GM12878 (cell line): ENCODE measurements around the gene MYH6. TPM values are rescaled to one million over a fixed set of nuclear protein-coding genes. Genes with fewer than 3 reads are reported as not detected.

Experiments used
- ATAC-seq: fragments of 200-7000 bp; cut with Tn5 transposase; 3 replicates; pipeline ENCODE4 v1.9.1; 2020; ENCODE audit warnings: mild to moderate bottlenecking, moderate library complexity
- BruUV-seq: library from RNA; stranded (reverse); fragments of 400-500 nt; replicated peaks from 2 replicates; lab custom pipeline; 2021; lab: Mats Ljungman, UMichigan
- CTCF ChIA-PET: fragments of 300-600 bp; sonication (Branson Sonifier 250); formaldehyde crosslinking; extraction: SDS; loops from one replicate; lab custom pipeline; 2021; ENCODE audit warnings: inconsistent platforms; lab: Yijun Ruan, JAX
- POLR2A ChIA-PET: fragments of 350-600 bp; formaldehyde crosslinking; extraction: SDS; loops from one replicate; lab custom pipeline; 2021; ENCODE audit warnings: inconsistent platforms; lab: Charles Lee
- RAD21 ChIA-PET: fragments of 300-600 bp; sonication (Branson Sonifier 250); formaldehyde crosslinking; loops from one replicate; lab custom pipeline; 2023; ENCODE audit warnings: antibody characterized with exemption; ENCODE audit not compliant: unreplicated experiment; lab: Charles Lee
- SMC1A ChIA-PET: fragments of 300-600 bp; sonication (Branson Sonifier 250); formaldehyde crosslinking; loops from one replicate; lab custom pipeline; 2023; ENCODE audit not compliant: unreplicated experiment, uncharacterized antibody; lab: Charles Lee
- DNase-seq: peaks from one replicate; pipeline ENCODE4 v3.0.0-alpha.2; 2011; ENCODE audit warnings: low read depth, low spot score
- FAIRE-seq: peaks from 3 replicates; lab custom pipeline; 2011; peaks lifted over from hg19 to GRCh38; lab: Jason Lieb, UNC
- H2AFZ ChIP-seq: 2 replicates; pipeline ENCODE4 v1.6.0; 2011; ENCODE audit warnings: low read depth, low read length, control low read depth; ENCODE audit not compliant: control insufficient read depth
- H3K27ac ChIP-seq: 2 replicates; pipeline ENCODE4 v1.5.1; 2011; ENCODE audit warnings: control low read depth; ENCODE audit not compliant: control insufficient read depth, insufficient read depth
- H3K27me3 ChIP-seq, 2 experiments: replicated peaks in 1 of 2; 2 replicates each; pipeline versions ENCODE4 v1.6.0 to v1.6.1; 2011; ENCODE audit warnings: low read length in 1 of 2; ENCODE audit not compliant: control insufficient read depth in 2 of 2, insufficient read depth in 2 of 2
- H3K36me3 ChIP-seq, 2 experiments: 2 replicates each; pipeline ENCODE4 v1.5.1; 2011; ENCODE audit warnings: low read length in 1 of 2; ENCODE audit not compliant: control insufficient read depth in 2 of 2, insufficient read depth in 2 of 2
- H3K4me1 ChIP-seq: 2 replicates; pipeline ENCODE4 v1.6.1; 2011; ENCODE audit warnings: mild to moderate bottlenecking, low read length, moderate library complexity, mixed read lengths; ENCODE audit not compliant: control insufficient read depth, insufficient read depth
- H3K4me2 ChIP-seq: 2 replicates; pipeline ENCODE4 v1.6.0; 2011; ENCODE audit warnings: control low read depth; ENCODE audit not compliant: control insufficient read depth, insufficient read depth
- H3K4me3 ChIP-seq: fragments of 200-600 bp; sonication (generic); 2 replicates; pipeline ENCODE4 v1.5.1; 2016
- H3K79me2 ChIP-seq: 2 replicates; pipeline ENCODE4 v1.6.0; 2011; ENCODE audit warnings: low read length; ENCODE audit not compliant: control insufficient read depth, insufficient read depth
- H3K9ac ChIP-seq: 2 replicates; pipeline ENCODE4 v1.8.0; 2011; ENCODE audit warnings: low read length, control low read depth, mixed read lengths; ENCODE audit not compliant: control insufficient read depth, insufficient read depth
- H3K9me3 ChIP-seq: replicated peaks from 3 replicates; pipeline ENCODE4 v1.5.1; 2011; ENCODE audit warnings: mild to moderate bottlenecking, low read length; ENCODE audit not compliant: control insufficient read depth, insufficient read depth
- H4K20me1 ChIP-seq: 2 replicates; pipeline ENCODE4 v1.6.0; 2011; ENCODE audit not compliant: control insufficient read depth, insufficient read depth
- BACH1 ChIP-seq: fragments of 450-650 bp; IDR thresholded peaks from 2 replicates; pipeline ENCODE4 v1.6.1; 2017; ENCODE audit warnings: mild to moderate bottlenecking, borderline replicate concordance
- EP300 ChIP-seq, 2 experiments: fragments of 150-350 bp in 1 of 2; IDR thresholded peaks; 2 replicates each; pipeline ENCODE4 v1.6.1; 2011 to 2012; ENCODE audit warnings: low read depth in 2 of 2, low read length in 2 of 2, borderline replicate concordance in 1 of 2, improper control_type of control experiment in 1 of 2, inconsistent platforms in 1 of 2; ENCODE audit not compliant: control insufficient read depth in 1 of 2
- MYB ChIP-seq: fragments of 150-350 bp; IDR thresholded peaks from 2 replicates; pipeline ENCODE4 v1.6.1; 2014; ENCODE audit warnings: mild to moderate bottlenecking, low read depth, low read length, borderline replicate concordance
- NFYB ChIP-seq: IDR thresholded peaks from 2 replicates; pipeline ENCODE4 v1.6.1; 2011; ENCODE audit warnings: low read depth, mild to moderate bottlenecking, low read length, improper control_type of control experiment, moderate library complexity; ENCODE audit not compliant: insufficient read depth
- PBX3 ChIP-seq: IDR thresholded peaks from 2 replicates; pipeline ENCODE4 v1.6.1; 2011; ENCODE audit warnings: mild to moderate bottlenecking, low read depth, low read length, moderate library complexity; ENCODE audit not compliant: insufficient replicate concordance
- SMAD1 ChIP-seq: fragments of 450-650 bp; IDR thresholded peaks from 2 replicates; pipeline ENCODE4 v1.6.1; 2018; ENCODE audit warnings: mild to moderate bottlenecking, low read depth; ENCODE audit not compliant: partially characterized antibody
- ZNF592 ChIP-seq: fragments of 450-650 bp; IDR thresholded peaks from 2 replicates; pipeline ENCODE4 v1.6.1; 2017; ENCODE audit warnings: mild to moderate bottlenecking, moderate library complexity
- WGBS: methylation state at CpG from one replicate; pipeline ENCODE4 v1.1.6; 2016; ENCODE audit warnings: low lambda C conversion rate; ENCODE audit not compliant: insufficient replicate concordance, insufficient coverage; ENCODE audit errors: missing lambda C conversion rate; 5-methylcytosine and 5-hydroxymethylcytosine counted together
- in situ Hi-C: fragments of 300-500 bp; cut with MboI; formaldehyde crosslinking; loops from 9 replicates; pipeline ENCODE4 v1.14.3; 2018; ENCODE audit warnings: mixed read lengths
- intact Hi-C: fragments of 100-400 bp; cut with micrococcal nuclease; formaldehyde crosslinking; loops from one replicate; pipeline ENCODE4 v1.14.2; 2022; ENCODE audit not compliant: unreplicated experiment
- polyA plus RNA-seq, 11 experiments: library from polyadenylated mRNA; depleted of rRNA in 4 of 11; unstranded in 6 of 11; stranded (reverse) in 5 of 11; fragments of >200 nt; fragmentation: Nextera tagmentation in 4 of 11; fragmentation: Illumina TruSeq in 1 of 11; extraction: Ambion mirVana in 4 of 11; extraction: Trizol in 1 of 11; gene quantifications; 1 replicate in 1 of 11; 2 replicates in 10 of 11; pipeline versions ENCODE4 v1.2.1 to v1.2.3, GENCODE V29; 2011 to 2016; ENCODE audit warnings: inconsistent platforms in 2 of 11, missing spikeins in 2 of 11, low read depth in 1 of 11
- total RNA-seq, 4 experiments: library from RNA; depleted of rRNA in 3 of 4; stranded (reverse); fragments of >200 nt in 3 of 4; fragmentation: Illumina TruSeq in 1 of 4; extraction: Trizol in 1 of 4; gene quantifications; 2 replicates each; pipeline versions ENCODE4 v1.2.1 to v1.2.3, GENCODE V29; 2013 to 2021
- TF ChIP-seq, protein P1 (sequence below): fragments of 450-650 bp; formaldehyde crosslinking; IDR thresholded peaks from 2 replicates; pipeline ENCODE4 v1.4.0; 2020; ENCODE audit warnings: mild to moderate bottlenecking, moderate library complexity
- TF ChIP-seq, protein P2 (sequence below): fragments of 450-650 bp; formaldehyde crosslinking; IDR thresholded peaks from 2 replicates; pipeline ENCODE4 v1.4.0; 2022; ENCODE audit warnings: mild to moderate bottlenecking, moderate library complexity

MYH6 gene
- total and polyA plus RNA-seq, 10 of the 15 experiments (the other 5 are each of a cell fraction or from before 2014, with no cell fraction given), result 0.01 to 0.84 (median 0.05) TPM; not detected in 7

GRCh38 chr14:23404331-23404900 lies 3.7 kb downstream of the MYH6 start:
- in situ Hi-C loops, result no loop called here
- ATAC-seq (no peak), DNase-seq (no peak)
- TF ChIP-seq ZNF592 (no peak), EP300 (IDR thresholded peaks at IDR 0.05; ENCODE audit: borderline replicate concordance in 1 of 2, control insufficient read depth in 1 of 2, low read depth in 2 of 2, low read length in 2 of 2) (no peak), NFYB (no peak), SMAD1 (no peak), PBX3 (no peak), BACH1 (no peak), MYB (no peak)
- TF ChIP-seq, protein P1, sequence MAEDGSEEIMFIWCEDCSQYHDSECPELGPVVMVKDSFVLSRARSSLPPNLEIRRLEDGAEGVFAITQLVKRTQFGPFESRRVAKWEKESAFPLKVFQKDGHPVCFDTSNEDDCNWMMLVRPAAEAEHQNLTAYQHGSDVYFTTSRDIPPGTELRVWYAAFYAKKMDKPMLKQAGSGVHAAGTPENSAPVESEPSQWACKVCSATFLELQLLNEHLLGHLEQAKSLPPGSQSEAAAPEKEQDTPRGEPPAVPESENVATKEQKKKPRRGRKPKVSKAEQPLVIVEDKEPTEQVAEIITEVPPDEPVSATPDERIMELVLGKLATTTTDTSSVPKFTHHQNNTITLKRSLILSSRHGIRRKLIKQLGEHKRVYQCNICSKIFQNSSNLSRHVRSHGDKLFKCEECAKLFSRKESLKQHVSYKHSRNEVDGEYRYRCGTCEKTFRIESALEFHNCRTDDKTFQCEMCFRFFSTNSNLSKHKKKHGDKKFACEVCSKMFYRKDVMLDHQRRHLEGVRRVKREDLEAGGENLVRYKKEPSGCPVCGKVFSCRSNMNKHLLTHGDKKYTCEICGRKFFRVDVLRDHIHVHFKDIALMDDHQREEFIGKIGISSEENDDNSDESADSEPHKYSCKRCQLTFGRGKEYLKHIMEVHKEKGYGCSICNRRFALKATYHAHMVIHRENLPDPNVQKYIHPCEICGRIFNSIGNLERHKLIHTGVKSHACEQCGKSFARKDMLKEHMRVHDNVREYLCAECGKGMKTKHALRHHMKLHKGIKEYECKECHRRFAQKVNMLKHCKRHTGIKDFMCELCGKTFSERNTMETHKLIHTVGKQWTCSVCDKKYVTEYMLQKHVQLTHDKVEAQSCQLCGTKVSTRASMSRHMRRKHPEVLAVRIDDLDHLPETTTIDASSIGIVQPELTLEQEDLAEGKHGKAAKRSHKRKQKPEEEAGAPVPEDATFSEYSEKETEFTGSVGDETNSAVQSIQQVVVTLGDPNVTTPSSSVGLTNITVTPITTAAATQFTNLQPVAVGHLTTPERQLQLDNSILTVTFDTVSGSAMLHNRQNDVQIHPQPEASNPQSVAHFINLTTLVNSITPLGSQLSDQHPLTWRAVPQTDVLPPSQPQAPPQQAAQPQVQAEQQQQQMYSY (CRISPR knock-in tag), result no peak
- TF ChIP-seq, protein P2, sequence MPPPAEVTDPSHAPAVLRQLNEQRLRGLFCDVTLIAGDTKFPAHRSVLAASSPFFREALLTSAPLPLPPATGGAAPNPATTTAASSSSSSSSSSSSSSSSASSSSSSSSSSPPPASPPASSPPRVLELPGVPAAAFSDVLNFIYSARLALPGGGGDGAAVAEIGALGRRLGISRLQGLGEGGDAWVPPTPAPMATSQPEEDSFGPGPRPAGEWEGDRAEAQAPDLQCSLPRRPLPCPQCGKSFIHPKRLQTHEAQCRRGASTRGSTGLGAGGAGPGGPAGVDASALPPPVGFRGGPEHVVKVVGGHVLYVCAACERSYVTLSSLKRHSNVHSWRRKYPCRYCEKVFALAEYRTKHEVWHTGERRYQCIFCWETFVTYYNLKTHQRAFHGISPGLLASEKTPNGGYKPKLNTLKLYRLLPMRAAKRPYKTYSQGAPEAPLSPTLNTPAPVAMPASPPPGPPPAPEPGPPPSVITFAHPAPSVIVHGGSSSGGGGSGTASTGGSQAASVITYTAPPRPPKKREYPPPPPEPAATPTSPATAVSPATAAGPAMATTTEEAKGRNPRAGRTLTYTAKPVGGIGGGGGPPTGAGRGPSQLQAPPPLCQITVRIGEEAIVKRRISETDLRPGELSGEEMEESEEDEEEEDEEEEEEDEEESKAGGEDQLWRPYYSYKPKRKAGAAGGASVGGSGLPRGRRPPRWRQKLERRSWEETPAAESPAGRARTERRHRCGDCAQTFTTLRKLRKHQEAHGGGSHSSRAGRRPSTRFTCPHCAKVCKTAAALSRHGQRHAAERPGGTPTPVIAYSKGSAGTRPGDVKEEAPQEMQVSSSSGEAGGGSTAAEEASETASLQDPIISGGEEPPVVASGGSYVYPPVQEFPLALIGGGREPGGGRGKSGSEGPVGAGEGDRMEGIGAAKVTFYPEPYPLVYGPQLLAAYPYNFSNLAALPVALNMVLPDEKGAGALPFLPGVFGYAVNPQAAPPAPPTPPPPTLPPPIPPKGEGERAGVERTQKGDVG (CRISPR knock-in tag), result no peak

More at GRCh38 chr14:23404331-23404900, 3.7 kb downstream of the MYH6 start:
- no peak for FAIRE-seq
- ChIA-PET SMC1A (no interaction called here), CTCF (no interaction called here), RAD21 (no interaction called here), POLR2A (no interaction called here)
- Histone ChIP-seq H3K27ac (no peak overlapping the region), H4K20me1 (no peaks in the 10 kb centered on the region), H3K9ac (no peak overlapping the region), H3K4me2 (no peak overlapping the region), H3K27me3 (peaks cover 0 to 3% of the 10 kb centered on the region in 2 experiments; a peak in 3 of 4 replicates), H3K4me3 (no peak overlapping the region), H3K9me3 (no peaks in the 10 kb centered on the region), H2AFZ (no peak overlapping the region), H3K36me3 (no peaks in the 10 kb centered on the region), H3K79me2 (no peaks in the 10 kb centered on the region), H3K4me1 (no peaks in the 10 kb centered on the region)
- intact Hi-C loops, result no loop called here
- WGBS, result 52% methylated on average over 14 of the region's 14 CpGs
- BruUV-seq, result no TSS peak
